ENCODE data around the gene VWA8.

VWA8 gene

DNA sequence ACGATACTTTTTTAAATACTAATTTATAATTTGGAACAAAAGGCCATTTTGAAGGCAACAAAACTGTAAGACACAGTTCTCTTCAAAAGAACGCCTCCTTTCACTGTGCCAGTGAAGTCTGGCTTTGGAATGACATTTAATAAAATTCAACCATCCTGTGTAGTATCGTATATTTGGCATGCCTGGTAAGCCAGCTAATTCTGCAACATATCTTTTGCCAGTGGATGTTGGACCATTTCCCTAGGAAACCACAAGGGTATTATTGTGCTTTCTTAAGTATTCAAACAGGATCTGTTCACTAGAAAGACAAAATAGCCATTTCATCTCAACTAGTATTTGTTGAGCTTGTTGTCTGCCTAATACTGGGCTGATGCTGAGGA, 391.9 kb downstream of the VWA8 start:
- 11% methylated on average over 2 of the region's 3 CpGs for WGBS (ENCODE audit: insufficient coverage)
- Histone ChIP-seq H3K27ac (ENCODE audit: insufficient read depth in 1 of 2, low read depth in 1 of 2, low read length in 2 of 2, poor library complexity in 1 of 2, severe bottlenecking in 2 of 2) (no peak overlapping the region), H3K9me3 (ENCODE audit: control extremely low read depth in 1 of 5, control insufficient read depth in 4 of 5, insufficient read depth in 2 of 5, low read depth in 1 of 5, low read length in 4 of 5) (peaks cover 0 to 2% (median 0%) of the 10 kb centered on the region in 5 experiments), H3K4me3 (ENCODE audit: control insufficient read depth in 1 of 7, extremely low read depth in 1 of 7, insufficient read depth in 4 of 7, low read depth in 2 of 7, low read length in 6 of 7) (no peak overlapping the region), H3K4me1 (ENCODE audit: control extremely low read depth in 1 of 4, control insufficient read depth in 4 of 4, insufficient read depth in 4 of 4, low read length in 3 of 4) (peaks cover 0 to 18% (median 6%) of the 10 kb centered on the region in 4 experiments), H3K27me3 (replicated peaks in 2 of 5; ENCODE audit: control insufficient read depth in 4 of 5, insufficient read depth in 5 of 5, low read length in 4 of 5) (no peaks in the 10 kb centered on the region), H3K36me3 (ENCODE audit: control insufficient read depth in 4 of 4, insufficient read depth in 4 of 4, low read length in 3 of 4) (peaks cover 0 to 12% (median 7%) of the 10 kb centered on the region in 4 experiments)
- ChIA-PET POLR2A (interaction anchor here (0.6 kb wide), 1 partner anchor 918 kb away, joined by 3 read pairs; no protein-coding TSS in a partner anchor), CTCF (interaction anchor here (1.0 to 1.2 kb wide), 2 partner anchors 10 to 81 kb away, joined by 3 read pairs; no protein-coding TSS in a partner anchor)
- DNase-seq: peak; percentile 19 to 58 (median 51)

DNA sequence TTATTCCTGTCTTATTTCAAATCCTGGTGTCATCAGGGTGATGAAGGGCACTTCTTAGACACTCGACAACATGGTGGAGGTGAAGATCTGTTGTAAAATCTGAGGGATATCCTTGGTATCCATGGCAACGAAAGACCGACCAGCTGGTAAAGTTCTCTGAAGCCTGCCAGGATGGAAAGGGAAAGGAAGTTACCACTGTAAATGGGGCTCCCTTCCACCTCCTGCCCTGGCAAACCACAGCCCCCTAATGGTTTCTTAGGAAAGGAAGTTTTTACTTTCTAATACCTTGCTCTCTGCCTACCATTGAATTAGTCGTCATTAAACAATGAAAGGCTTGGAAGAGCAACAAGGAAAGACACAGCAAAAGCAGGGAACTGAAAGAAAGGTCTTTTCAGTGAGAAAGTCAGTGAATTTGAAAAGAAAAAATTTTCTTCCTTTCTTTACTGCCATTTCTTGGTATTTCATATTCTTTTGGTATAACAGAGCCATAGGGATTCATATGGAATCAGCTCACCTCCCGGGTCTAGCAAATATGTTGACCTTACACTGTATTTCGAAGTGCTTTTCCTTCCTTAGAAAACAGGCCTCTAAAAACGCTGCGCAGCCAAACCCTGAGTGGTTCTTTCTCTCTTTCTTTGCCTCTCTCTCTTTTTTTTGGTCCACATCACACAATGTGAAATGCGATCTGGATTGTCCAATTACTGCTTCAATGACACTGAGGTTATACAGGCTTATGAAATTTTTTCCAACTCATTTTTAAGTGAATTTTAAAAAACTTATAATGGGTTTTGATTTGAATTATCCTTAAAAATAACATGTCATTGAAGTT, 392.6 kb downstream of the VWA8 start:
- WGBS (ENCODE audit: insufficient coverage): 88% methylated on average over 4 of the region's 9 CpGs
- H3K27ac ChIP-seq (ENCODE audit: insufficient read depth in 1 of 2, low read depth in 1 of 2, low read length in 2 of 2, poor library complexity in 1 of 2, severe bottlenecking in 2 of 2): no peak overlapping the region
- H3K4me1 ChIP-seq (ENCODE audit: control extremely low read depth in 1 of 4, control insufficient read depth in 4 of 4, insufficient read depth in 4 of 4, low read length in 3 of 4): peaks cover 0 to 18% (median 6%) of the 10 kb centered on the region in 4 experiments
- ChIA-PET CTCF (interaction anchor here (1.0 to 1.2 kb wide), 2 partner anchors 9 to 82 kb away, joined by 3 read pairs; no protein-coding TSS in a partner anchor), POLR2A (no interaction called here)
- peaks cover 0 to 2% (median 0%) of the 10 kb centered on the region in 5 experiments for H3K9me3 ChIP-seq (ENCODE audit: control extremely low read depth in 1 of 5, control insufficient read depth in 4 of 5, insufficient read depth in 2 of 5, low read depth in 1 of 5, low read length in 4 of 5)
- H3K4me3 ChIP-seq (ENCODE audit: control insufficient read depth in 1 of 7, extremely low read depth in 1 of 7, insufficient read depth in 4 of 7, low read depth in 2 of 7, low read length in 6 of 7): no peak overlapping the region
- no peaks in the 10 kb centered on the region for H3K27me3 ChIP-seq (replicated peaks in 2 of 5; ENCODE audit: control insufficient read depth in 4 of 5, insufficient read depth in 5 of 5, low read length in 4 of 5)
- peak in 1 of 3 donors; percentile 15 for DNase-seq
- peaks cover 0 to 12% (median 7%) of the 10 kb centered on the region in 4 experiments for H3K36me3 ChIP-seq (ENCODE audit: control insufficient read depth in 4 of 4, insufficient read depth in 4 of 4, low read length in 3 of 4)

DNA sequence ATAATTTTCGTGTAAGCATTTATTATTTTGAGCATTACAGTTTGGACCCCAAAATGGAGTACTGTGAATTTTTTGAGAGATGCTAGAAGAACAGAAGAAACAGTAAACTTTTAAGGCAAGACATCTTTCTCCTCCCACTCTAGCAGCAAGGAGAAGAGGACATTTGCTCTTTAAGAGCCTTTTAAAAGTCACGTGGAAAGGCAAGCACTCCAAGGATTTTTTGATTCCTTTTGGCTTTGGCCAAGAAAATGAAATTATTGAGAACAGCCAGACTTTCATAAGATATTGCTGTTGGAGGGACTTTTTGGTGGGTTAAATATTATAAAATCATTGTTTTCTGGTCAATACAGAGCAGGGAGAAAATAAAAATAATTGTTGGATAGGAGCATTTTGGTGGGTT, 393.5 kb downstream of the VWA8 start:
- POLR2A ChIA-PET: no interaction called here
- CTCF ChIA-PET: no interaction called here
- WGBS (ENCODE audit: insufficient coverage): 90% methylated on average over 1 of the region's 2 CpGs

DNA sequence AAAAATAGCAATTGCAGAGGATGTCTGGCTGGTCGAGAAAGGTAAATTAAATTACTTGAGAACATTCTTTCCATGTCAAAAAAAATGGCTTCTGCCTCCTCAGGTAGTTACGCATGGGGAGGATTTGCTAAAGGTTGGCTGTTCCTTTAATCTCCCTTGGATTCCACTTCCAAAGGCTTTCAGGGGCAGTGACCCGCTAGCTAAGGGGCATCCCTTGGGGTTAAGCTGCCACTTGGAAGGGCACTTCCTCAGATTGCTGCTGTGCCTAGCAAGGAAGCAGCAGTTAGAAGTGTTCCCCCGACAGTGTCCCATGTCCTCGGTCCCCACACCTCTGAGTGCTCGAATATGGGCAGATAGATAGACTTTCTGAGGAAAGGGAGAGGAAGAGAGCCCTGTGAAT, 395.1 kb downstream of the VWA8 start:
- H3K4me3 ChIP-seq (ENCODE audit: control insufficient read depth in 1 of 7, extremely low read depth in 1 of 7, insufficient read depth in 4 of 7, low read depth in 2 of 7, low read length in 6 of 7): no peak overlapping the region
- H3K36me3 ChIP-seq (ENCODE audit: control insufficient read depth in 4 of 4, insufficient read depth in 4 of 4, low read length in 3 of 4): peaks cover 0 to 12% (median 5%) of the 10 kb centered on the region in 4 experiments
- no peaks in the 10 kb centered on the region for H3K9me3 ChIP-seq (ENCODE audit: control extremely low read depth in 1 of 5, control insufficient read depth in 4 of 5, insufficient read depth in 2 of 5, low read depth in 1 of 5, low read length in 4 of 5)
- ChIA-PET CTCF (no interaction called here), POLR2A (no interaction called here)
- no peak for DNase-seq
- H3K4me1 ChIP-seq (ENCODE audit: control extremely low read depth in 1 of 4, control insufficient read depth in 4 of 4, insufficient read depth in 4 of 4, low read length in 3 of 4): peaks cover 0 to 18% (median 6%) of the 10 kb centered on the region in 4 experiments
- WGBS (ENCODE audit: insufficient coverage): 100% methylated on average over 4 of the region's 6 CpGs
- no peaks in the 10 kb centered on the region for H3K27me3 ChIP-seq (replicated peaks in 2 of 5; ENCODE audit: control insufficient read depth in 4 of 5, insufficient read depth in 5 of 5, low read length in 4 of 5)
- no peak overlapping the region for H3K27ac ChIP-seq (ENCODE audit: insufficient read depth in 1 of 2, low read depth in 1 of 2, low read length in 2 of 2, poor library complexity in 1 of 2, severe bottlenecking in 2 of 2)

More for the DNA sequence above, 393.5 kb downstream of the VWA8 start:
- no peak overlapping the region for H3K27ac ChIP-seq (ENCODE audit: insufficient read depth in 1 of 2, low read depth in 1 of 2, low read length in 2 of 2, poor library complexity in 1 of 2, severe bottlenecking in 2 of 2)
- no peaks in the 10 kb centered on the region for H3K27me3 ChIP-seq (replicated peaks in 2 of 5; ENCODE audit: control insufficient read depth in 4 of 5, insufficient read depth in 5 of 5, low read length in 4 of 5)
- DNase-seq: no peak
- H3K4me3 ChIP-seq (ENCODE audit: control insufficient read depth in 1 of 7, extremely low read depth in 1 of 7, insufficient read depth in 4 of 7, low read depth in 2 of 7, low read length in 6 of 7): no peak overlapping the region
- no peaks in the 10 kb centered on the region for H3K9me3 ChIP-seq (ENCODE audit: control extremely low read depth in 1 of 5, control insufficient read depth in 4 of 5, insufficient read depth in 2 of 5, low read depth in 1 of 5, low read length in 4 of 5)
- peaks cover 0 to 12% (median 5%) of the 10 kb centered on the region in 4 experiments for H3K36me3 ChIP-seq (ENCODE audit: control insufficient read depth in 4 of 4, insufficient read depth in 4 of 4, low read length in 3 of 4)
- H3K4me1 ChIP-seq (ENCODE audit: control extremely low read depth in 1 of 4, control insufficient read depth in 4 of 4, insufficient read depth in 4 of 4, low read length in 3 of 4): peaks cover 0 to 18% (median 6%) of the 10 kb centered on the region in 4 experiments

DNA sequence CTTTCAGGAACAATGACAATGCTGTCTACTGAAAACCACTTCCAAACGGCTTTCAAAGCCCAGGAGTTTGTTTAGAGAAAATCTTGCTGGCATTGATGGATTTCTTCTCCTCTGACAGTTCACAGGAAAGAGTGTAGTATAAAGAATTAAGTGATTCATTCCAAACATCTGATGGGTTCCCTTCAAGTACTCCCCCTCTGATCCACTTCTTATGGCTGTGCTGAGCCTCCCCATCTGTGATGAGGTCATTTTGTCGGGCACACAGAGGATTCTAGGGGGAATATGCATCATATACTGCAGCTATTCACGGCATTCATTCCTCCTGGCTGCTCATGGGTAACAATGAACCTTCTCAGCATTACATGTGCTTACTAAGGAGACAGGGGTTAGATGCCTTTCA, 395.7 kb downstream of the VWA8 start:
- Histone ChIP-seq H3K27me3 (replicated peaks in 2 of 5; ENCODE audit: control insufficient read depth in 4 of 5, insufficient read depth in 5 of 5, low read length in 4 of 5) (no peaks in the 10 kb centered on the region), H3K36me3 (ENCODE audit: control insufficient read depth in 4 of 4, insufficient read depth in 4 of 4, low read length in 3 of 4) (peaks cover 0 to 9% (median 5%) of the 10 kb centered on the region in 4 experiments), H3K9me3 (ENCODE audit: control extremely low read depth in 1 of 5, control insufficient read depth in 4 of 5, insufficient read depth in 2 of 5, low read depth in 1 of 5, low read length in 4 of 5) (no peaks in the 10 kb centered on the region), H3K27ac (ENCODE audit: insufficient read depth in 1 of 2, low read depth in 1 of 2, low read length in 2 of 2, poor library complexity in 1 of 2, severe bottlenecking in 2 of 2) (no peak overlapping the region), H3K4me1 (ENCODE audit: control extremely low read depth in 1 of 4, control insufficient read depth in 4 of 4, insufficient read depth in 4 of 4, low read length in 3 of 4) (peaks cover 0 to 18% (median 6%) of the 10 kb centered on the region in 4 experiments), H3K4me3 (ENCODE audit: control insufficient read depth in 1 of 7, extremely low read depth in 1 of 7, insufficient read depth in 4 of 7, low read depth in 2 of 7, low read length in 6 of 7) (no peak overlapping the region)
- ChIA-PET POLR2A (no interaction called here), CTCF (no interaction called here)
- DNase-seq: no peak
- WGBS (ENCODE audit: insufficient coverage): 100% methylated on average over 2 of the region's 3 CpGs

DNA sequence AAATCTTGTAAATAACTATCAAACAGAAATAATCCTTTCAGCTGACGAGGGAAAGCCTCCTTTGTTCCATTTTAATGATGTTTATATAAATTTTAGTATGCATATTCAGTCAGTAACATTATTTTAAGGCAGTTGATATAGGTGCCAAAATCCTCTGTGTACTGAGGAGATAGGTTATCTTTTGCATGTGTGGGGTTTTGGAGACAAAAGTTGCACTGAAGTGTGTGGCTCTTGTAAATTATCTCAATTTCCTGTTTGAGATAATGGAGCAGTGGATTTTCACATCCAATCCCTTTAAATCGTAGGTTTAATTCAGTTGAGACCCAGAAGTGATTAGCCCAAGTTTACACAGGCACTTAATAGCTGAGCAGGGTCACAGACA, 396.9 kb downstream of the VWA8 start:
- Histone ChIP-seq H3K27me3 (replicated peaks in 2 of 5; ENCODE audit: control insufficient read depth in 4 of 5, insufficient read depth in 5 of 5, low read length in 4 of 5) (no peaks in the 10 kb centered on the region), H3K9me3 (ENCODE audit: control extremely low read depth in 1 of 5, control insufficient read depth in 4 of 5, insufficient read depth in 2 of 5, low read depth in 1 of 5, low read length in 4 of 5) (no peaks in the 10 kb centered on the region), H3K4me1 (ENCODE audit: control extremely low read depth in 1 of 4, control insufficient read depth in 4 of 4, insufficient read depth in 4 of 4, low read length in 3 of 4) (peaks cover 0 to 10% (median 1%) of the 10 kb centered on the region in 4 experiments), H3K36me3 (ENCODE audit: control insufficient read depth in 4 of 4, insufficient read depth in 4 of 4, low read length in 3 of 4) (peaks cover 0 to 9% (median 4%) of the 10 kb centered on the region in 4 experiments), H3K4me3 (ENCODE audit: control insufficient read depth in 1 of 7, extremely low read depth in 1 of 7, insufficient read depth in 4 of 7, low read depth in 2 of 7, low read length in 6 of 7) (no peak overlapping the region), H3K27ac (ENCODE audit: insufficient read depth in 1 of 2, low read depth in 1 of 2, low read length in 2 of 2, poor library complexity in 1 of 2, severe bottlenecking in 2 of 2) (no peak overlapping the region)
- 86% methylated on average over 1 of the region's 2 CpGs for WGBS (ENCODE audit: insufficient coverage)
- ChIA-PET POLR2A (no interaction called here), CTCF (no interaction called here)
- DNase-seq: peak in 2 of 3 donors; percentile 18 to 42

DNA sequence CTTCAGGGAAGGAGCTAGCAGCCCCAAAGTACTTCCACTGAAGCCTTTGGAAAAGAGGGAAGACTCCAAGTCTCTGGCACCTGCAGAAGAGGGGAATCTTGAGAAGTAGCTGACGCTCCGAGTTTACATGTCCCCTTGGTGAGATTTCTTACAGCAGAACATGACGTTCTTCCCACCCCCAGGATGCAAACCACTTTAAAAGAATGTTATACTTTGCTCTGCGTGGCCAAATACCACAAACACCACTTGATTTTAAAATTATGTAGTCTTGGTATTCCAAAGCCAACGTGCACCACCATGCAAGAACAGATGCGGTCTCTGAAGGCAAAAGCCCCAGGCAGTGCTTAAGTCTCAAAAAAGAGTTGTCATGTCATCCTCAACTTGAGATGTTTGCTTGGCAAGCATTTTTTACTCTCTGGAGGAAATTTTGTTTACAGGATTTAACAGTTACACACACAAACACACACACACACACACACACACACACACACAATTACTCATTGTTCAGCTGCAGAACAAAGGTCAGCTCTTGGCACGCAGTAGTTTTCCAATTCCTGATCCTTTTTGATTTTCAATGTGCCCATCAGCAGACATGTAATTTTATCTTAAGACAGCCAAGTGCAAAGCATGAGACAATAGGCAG, 397.4 kb downstream of the VWA8 start:
- no peak overlapping the region for H3K4me3 ChIP-seq (ENCODE audit: control insufficient read depth in 1 of 7, extremely low read depth in 1 of 7, insufficient read depth in 4 of 7, low read depth in 2 of 7, low read length in 6 of 7)
- H3K27ac ChIP-seq (ENCODE audit: insufficient read depth in 1 of 2, low read depth in 1 of 2, low read length in 2 of 2, poor library complexity in 1 of 2, severe bottlenecking in 2 of 2): no peak overlapping the region
- no peak for DNase-seq
- no peaks in the 10 kb centered on the region for H3K27me3 ChIP-seq (replicated peaks in 2 of 5; ENCODE audit: control insufficient read depth in 4 of 5, insufficient read depth in 5 of 5, low read length in 4 of 5)
- peaks cover 0 to 5% (median 0%) of the 10 kb centered on the region in 4 experiments for H3K4me1 ChIP-seq (ENCODE audit: control extremely low read depth in 1 of 4, control insufficient read depth in 4 of 4, insufficient read depth in 4 of 4, low read length in 3 of 4)
- no peaks in the 10 kb centered on the region for H3K9me3 ChIP-seq (ENCODE audit: control extremely low read depth in 1 of 5, control insufficient read depth in 4 of 5, insufficient read depth in 2 of 5, low read depth in 1 of 5, low read length in 4 of 5)
- ChIA-PET CTCF (no interaction called here), POLR2A (no interaction called here)
- peaks cover 0 to 9% (median 4%) of the 10 kb centered on the region in 4 experiments for H3K36me3 ChIP-seq (ENCODE audit: control insufficient read depth in 4 of 4, insufficient read depth in 4 of 4, low read length in 3 of 4)
- 90% methylated on average over 2 of the region's 7 CpGs for WGBS (ENCODE audit: insufficient coverage)

Data from common myeloid progenitor, CD34-positive (primary cell).